Hindlimb muscle (tissue), 1 donor: ENCODE measurements around the gene INA. TPM values are rescaled to one million over a fixed set of nuclear protein-coding genes. Genes with fewer than 3 reads are reported as not detected.

Experiments used
- DNase-seq: peaks from one replicate; pipeline ENCODE4 v3.0.0-alpha.2; 2013
- polyA plus RNA-seq: library from polyadenylated mRNA; unstranded; fragments of 120-200 nt; gene quantifications from one replicate; pipeline ENCODE4 v1.2.1, GENCODE V29; 2013; ENCODE audit not compliant: insufficient read length

Gene INA
- polyA plus RNA-seq, 1 donor: 0.22 TPM

GRCh38 chr10:103276251-103276895 is 565 bp upstream of the INA start:
- DNase-seq: no peak

- DNase-seq: no peak
Measured at GRCh38 chr10:103277713-103278536, 987 bp downstream of the INA start.

GRCh38 chr10:103278537-103278823 is 1.5 kb downstream of the INA start:
- DNase-seq: no peak

- DNase-seq: peak; percentile 52
Measured at GRCh38 chr10:103278862-103279298, 1.9 kb downstream of the INA start.

GRCh38 chr10:103280031-103280430 is 3.1 kb downstream of the INA start:
- DNase-seq: no peak

- DNase-seq: no peak
Measured at GRCh38 chr10:103280506-103280905, 3.6 kb downstream of the INA start.

- DNase-seq: peak; percentile 51
Measured at GRCh38 chr10:103281753-103282152, 4.8 kb downstream of the INA start.

GRCh38 chr10:103282961-103283360 is 6.0 kb downstream of the INA start:
- no peak for DNase-seq

GRCh38 chr10:103284170-103284569 is 7.2 kb downstream of the INA start:
- no peak for DNase-seq

GRCh38 chr10:103287992-103288391 is 11.1 kb downstream of the INA start:
- no peak for DNase-seq

GRCh38 chr10:103291588-103291987 is 14.7 kb downstream of the INA start:
- DNase-seq: no peak

- no peak for DNase-seq
Measured at GRCh38 chr10:103295374-103296015, 18.6 kb downstream of the INA start.

GRCh38 chr10:103307594-103307993 is 30.7 kb downstream of the INA start:
- DNase-seq: no peak

GRCh38 chr10:103310197-103310596 is 33.3 kb downstream of the INA start:
- DNase-seq: no peak

- DNase-seq: no peak
Measured at GRCh38 chr10:103316087-103316486, 39.1 kb downstream of the INA start.

- no peak for DNase-seq
Measured at GRCh38 chr10:103327906-103328305, 51.0 kb downstream of the INA start.

GRCh38 chr10:103333934-103334520 is 57.1 kb downstream of the INA start:
- DNase-seq: no peak

- DNase-seq: no peak
Measured at GRCh38 chr10:103334567-103334966, 57.6 kb downstream of the INA start.

- no peak for DNase-seq
Measured at GRCh38 chr10:103336370-103336769, 59.4 kb downstream of the INA start.
